Gastrocnemius medialis (tissue), 4 donors: ENCODE data around the gene ADRB2. TPM values are rescaled to one million over a fixed set of nuclear protein-coding genes. Genes with fewer than 3 reads are reported as not detected.

ENCODE experiments used
- ATAC-seq, 2 donors: fragments of 150-250 bp; one replicate each; pipeline ENCODE4 v1.9.1; 2016
- DNase-seq, 2 donors: peaks; one replicate each; pipeline ENCODE4 v3.0.0-alpha.2; 2019
- H3K27ac ChIP-seq, 4 donors: fragments of 200-600 bp; sonication (generic); 1 replicate in 1 of 4; 2 replicates in 3 of 4; pipeline ENCODE4 v1.5.1; 2016 to 2018; ENCODE audit warnings: mild to moderate bottlenecking in 2 of 4, moderate library complexity in 1 of 4
- H3K27me3 ChIP-seq, 3 donors: fragments of 200-600 bp; sonication (generic) in 2 of 3; 1 replicate in 1 of 3; 2 replicates in 2 of 3; pipeline versions ENCODE4 v1.5.1 to v1.6.0; 2016 to 2019; ENCODE audit warnings: mild to moderate bottlenecking in 1 of 3, moderate library complexity in 1 of 3
- H3K36me3 ChIP-seq, 2 donors: fragments of 200-600 bp; sonication (generic) in 1 of 2; one replicate each; pipeline ENCODE4 v1.5.1; 2017 to 2018
- H3K4me1 ChIP-seq, 2 donors: fragments of 200-600 bp; sonication (generic) in 1 of 2; one replicate each; pipeline ENCODE4 v1.5.1; 2016 to 2017; ENCODE audit warnings: mild to moderate bottlenecking in 2 of 2
- H3K4me3 ChIP-seq, 4 donors: fragments of 200-600 bp; sonication (generic) in 3 of 4; 1 replicate in 1 of 4; 2 replicates in 3 of 4; pipeline ENCODE4 v1.5.1; 2016 to 2019; ENCODE audit warnings: mild to moderate bottlenecking in 2 of 4
- H3K9me3 ChIP-seq, 3 donors: fragments of 200-600 bp; sonication (generic) in 2 of 3; 1 replicate in 1 of 3; 2 replicates in 2 of 3; pipeline ENCODE4 v1.5.1; 2016 to 2019
- CTCF ChIP-seq, 5 experiments: fragments of 450-650 bp in 3 of 5; fragments of 200-600 bp in 2 of 5; sonication (generic) in 2 of 5; IDR thresholded peaks in 4 of 5; conservative IDR thresholded peaks in 1 of 5; 1 replicate in 4 of 5; 2 replicates in 1 of 5; pipeline ENCODE4 v1.5.1; 2016 to 2019; ENCODE audit warnings: antibody characterized with exemption in 5 of 5, mild to moderate bottlenecking in 3 of 5, moderate library complexity in 3 of 5
- POLR2A ChIP-seq, 2 donors: fragments of 450-650 bp; IDR thresholded peaks; one replicate each; pipeline ENCODE4 v1.6.1; 2017; ENCODE audit warnings: antibody characterized with exemption in 2 of 2, mild to moderate bottlenecking in 2 of 2, moderate library complexity in 2 of 2
- in situ Hi-C, 4 donors: fragments of 200-750 bp; cut with MboI; loops; one replicate each; pipeline versions ENCODE4 v1.15.0 to v1.8.0; 2017; ENCODE audit warnings: low sequenced_read_pairs in 4 of 4
- intact Hi-C: fragments of 100-400 bp; cut with DNase I; formaldehyde crosslinking; loops from one replicate; pipeline ENCODE4 v1.15.1; 2023; ENCODE audit warnings: low total_unique reads
- total RNA-seq, 4 donors: library from RNA; depleted of rRNA; stranded (reverse); fragments of >200 nt; gene quantifications; one replicate each; pipeline versions ENCODE4 v1.1.0 to v1.2.3, GENCODE V29; 2016

ADRB2 gene
- total RNA-seq, 4 donors from 2014 or later, result 4.2 to 17.3 (median 6.8) TPM

GRCh38 chr5:148793261-148793660 is 33.1 kb upstream of the ADRB2 start:
- intact Hi-C loops (no loop called here), in situ Hi-C loops (no loop called here)
- no peaks in the 10 kb centered on the region for H3K36me3 ChIP-seq
- no peak for TF ChIP-seq CTCF (IDR thresholded peaks at IDR 0.05 in 4 of 5, conservative IDR thresholded peaks at IDR 0.05 in 1 of 5)
- no peak for TF ChIP-seq POLR2A (IDR thresholded peaks at IDR 0.05)
- H3K27ac ChIP-seq, result no peak overlapping the region
- no peaks in the 10 kb centered on the region for H3K27me3 ChIP-seq
- no peaks in the 10 kb centered on the region for H3K4me1 ChIP-seq
- no peaks in the 10 kb centered on the region for H3K9me3 ChIP-seq
- ATAC-seq (no peak), DNase-seq (no peak)
- H3K4me3 ChIP-seq, result no peak overlapping the region

- DNase-seq (no peak), ATAC-seq (no peak)
- Histone ChIP-seq H3K9me3 (no peaks in the 10 kb centered on the region), H3K27ac (no peak overlapping the region), H3K27me3 (no peaks in the 10 kb centered on the region), H3K4me3 (no peak overlapping the region), H3K4me1 (no peaks in the 10 kb centered on the region), H3K36me3 (no peaks in the 10 kb centered on the region)
- in situ Hi-C loops (no loop called here), intact Hi-C loops (no loop called here)
- TF ChIP-seq CTCF (IDR thresholded peaks at IDR 0.05 in 4 of 5, conservative IDR thresholded peaks at IDR 0.05 in 1 of 5) (no peak), POLR2A (IDR thresholded peaks at IDR 0.05) (no peak)
Measured at GRCh38 chr5:148794275-148794674, 32.1 kb upstream of the ADRB2 start.

- H3K9me3 ChIP-seq, result no peaks in the 10 kb centered on the region
- H3K27ac ChIP-seq, result no peak overlapping the region
- no peak for DNase-seq
- ATAC-seq, result no peak
- no peaks in the 10 kb centered on the region for H3K27me3 ChIP-seq
- H3K36me3 ChIP-seq, result no peaks in the 10 kb centered on the region
- in situ Hi-C loops (no loop called here), intact Hi-C loops (no loop called here)
- H3K4me3 ChIP-seq, result no peak overlapping the region
- no peaks in the 10 kb centered on the region for H3K4me1 ChIP-seq
- TF ChIP-seq POLR2A (IDR thresholded peaks at IDR 0.05), result no peak
- TF ChIP-seq CTCF (IDR thresholded peaks at IDR 0.05 in 4 of 5, conservative IDR thresholded peaks at IDR 0.05 in 1 of 5), result no peak
Measured at GRCh38 chr5:148794729-148795561, 31.5 kb upstream of the ADRB2 start.

GRCh38 chr5:148796936-148797335 is 29.5 kb upstream of the ADRB2 start:
- intact Hi-C loops (no loop called here), in situ Hi-C loops (no loop called here)
- TF ChIP-seq POLR2A (IDR thresholded peaks at IDR 0.05) (no peak), CTCF (IDR thresholded peaks at IDR 0.05 in 4 of 5, conservative IDR thresholded peaks at IDR 0.05 in 1 of 5) (no peak)
- DNase-seq (no peak), ATAC-seq (no peak)
- H3K27ac ChIP-seq, result no peak overlapping the region
- H3K27me3 ChIP-seq, result no peaks in the 10 kb centered on the region
- no peak overlapping the region for H3K4me3 ChIP-seq
- no peaks in the 10 kb centered on the region for H3K9me3 ChIP-seq
- H3K36me3 ChIP-seq, result no peaks in the 10 kb centered on the region
- H3K4me1 ChIP-seq, result no peaks in the 10 kb centered on the region
